HG03565 (cell line): ENCODE results near the gene FSTL5.
A peak's percentile ranks its signal among the peaks of the same experiment; 100 is the strongest.

Source experiments
- ATAC-seq: cut with Tn5 transposase; IDR thresholded peaks from one replicate; pipeline ENCODE4 v1.9.1; 2021; ENCODE audit warnings: mild to moderate bottlenecking, moderate library complexity; ENCODE audit not compliant: unreplicated experiment

The FSTL5 gene

GRCh38 chr4:161595230-161595771 is 568.5 kb downstream of the FSTL5 start:
- no peak for ATAC-seq

GRCh38 chr4:161585011-161585410 is 578.8 kb downstream of the FSTL5 start:
- no peak for ATAC-seq

- no peak for ATAC-seq
Measured at GRCh38 chr4:161583549-161583948, 580.3 kb downstream of the FSTL5 start.

GRCh38 chr4:161581262-161582230 is 582.3 kb downstream of the FSTL5 start:
- no peak for ATAC-seq

- no peak for ATAC-seq
Measured at GRCh38 chr4:161577579-161578301, 586.1 kb downstream of the FSTL5 start.

- ATAC-seq: no peak
Measured at GRCh38 chr4:161573836-161574235, 590.0 kb downstream of the FSTL5 start.

GRCh38 chr4:161564230-161564834 is 599.5 kb downstream of the FSTL5 start:
- ATAC-seq: no peak

- peak; percentile 78 for ATAC-seq
Measured at GRCh38 chr4:161555689-161556660, 607.8 kb downstream of the FSTL5 start.

GRCh38 chr4:161554372-161554990 is 609.3 kb downstream of the FSTL5 start:
- ATAC-seq: peak; percentile 29

GRCh38 chr4:161546902-161547301 is 616.9 kb downstream of the FSTL5 start:
- ATAC-seq: no peak

GRCh38 chr4:161540265-161540664 is 623.5 kb downstream of the FSTL5 start:
- ATAC-seq: no peak

GRCh38 chr4:161538941-161539340 is 624.9 kb downstream of the FSTL5 start:
- ATAC-seq: no peak

- no peak for ATAC-seq
Measured at GRCh38 chr4:161530710-161531109, 633.1 kb downstream of the FSTL5 start.

- no peak for ATAC-seq
Measured at GRCh38 chr4:161525121-161525520, 638.7 kb downstream of the FSTL5 start.

GRCh38 chr4:161522031-161522430 is 641.8 kb downstream of the FSTL5 start:
- ATAC-seq: no peak

GRCh38 chr4:161519611-161520010 is 644.2 kb downstream of the FSTL5 start:
- no peak for ATAC-seq

GRCh38 chr4:161517941-161518340 is 645.9 kb downstream of the FSTL5 start:
- ATAC-seq: no peak

- ATAC-seq: no peak
Measured at GRCh38 chr4:161505141-161505540, 658.7 kb downstream of the FSTL5 start.

- no peak for ATAC-seq
Measured at GRCh38 chr4:161498155-161498554, 665.6 kb downstream of the FSTL5 start.

- ATAC-seq: no peak
Measured at GRCh38 chr4:161486461-161486860, 677.3 kb downstream of the FSTL5 start.
